Measurements from ENCODE around the gene TMEM80.
"Not testable (repeated sequence)": the region's sequence is repeated elsewhere in the genome, so short reads cannot be mapped to it uniquely, and the experiment has no call there.

TMEM80 gene

DNA sequence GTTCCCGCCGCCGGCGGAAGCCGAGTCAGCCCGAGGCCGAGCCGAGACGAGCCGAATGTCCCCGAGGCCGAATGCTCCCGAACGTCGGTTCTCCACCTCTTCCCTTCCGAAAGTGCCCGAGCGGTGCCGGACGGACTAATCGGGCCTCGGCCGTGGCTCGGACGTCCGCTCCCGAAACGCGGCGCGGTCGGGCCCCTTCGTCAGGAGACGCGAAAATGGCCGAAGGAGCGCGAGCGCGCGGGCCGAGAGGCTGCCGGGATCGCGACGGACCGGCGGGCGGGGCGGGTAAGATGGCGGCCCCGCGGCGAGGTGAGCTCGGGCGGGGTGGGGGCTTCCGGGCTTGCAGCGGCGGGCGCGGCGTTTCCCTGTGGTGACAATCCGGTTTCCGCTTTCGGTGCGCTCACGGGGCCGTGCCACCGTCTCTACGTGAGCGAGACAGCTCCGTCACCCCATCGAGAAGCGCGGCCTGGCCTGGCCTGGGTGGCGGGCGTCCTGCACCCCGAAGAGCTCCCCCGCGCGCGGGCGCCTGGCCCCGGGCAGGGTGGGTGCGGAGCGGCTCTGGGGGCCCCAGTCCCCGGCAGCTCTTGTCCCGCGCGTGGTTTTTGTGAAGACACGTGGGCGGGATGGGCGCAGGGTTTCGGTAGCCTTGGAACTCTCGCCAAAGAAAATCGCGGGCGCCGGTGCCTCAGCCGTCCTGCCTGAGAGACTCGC lies at the start of gene TMEM80:
Gene TMEM80, plus strand, starts transcription at position 279 of the 711 bp plus-strand sequence. Its CDS starts 12 bp downstream, at position 291.
- H3K27ac ChIP-seq: peak within 1 kb of the TSS; percentile 94 to 100 (median 100)
- peak within 1 kb of the TSS; percentile 66 to 98 (median 81) for H3K4me3 ChIP-seq

DNA sequence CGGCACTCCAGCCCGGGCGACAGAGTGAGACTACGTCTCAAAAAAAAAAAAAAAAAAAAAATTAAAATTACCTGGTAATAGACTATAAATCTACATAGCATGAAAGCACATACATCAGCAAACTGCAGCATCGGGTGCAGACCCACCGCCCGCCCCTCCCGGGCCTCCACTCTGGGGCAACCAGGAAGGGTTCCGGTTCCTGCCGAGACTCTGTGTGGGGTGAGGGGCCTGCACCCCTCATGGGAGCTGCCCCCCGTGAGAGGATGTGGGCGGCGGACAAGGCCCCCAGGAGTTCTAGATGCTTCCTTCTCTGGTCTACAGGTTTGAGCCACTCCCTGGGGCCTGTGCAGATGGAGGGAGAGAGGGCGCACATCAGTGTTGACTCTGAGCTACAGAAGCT lies 49.4 kb upstream of the TMEM80 start:
- no peak overlapping the region for H3K4me3 ChIP-seq
- H3K27ac ChIP-seq: no peak overlapping the region

DNA sequence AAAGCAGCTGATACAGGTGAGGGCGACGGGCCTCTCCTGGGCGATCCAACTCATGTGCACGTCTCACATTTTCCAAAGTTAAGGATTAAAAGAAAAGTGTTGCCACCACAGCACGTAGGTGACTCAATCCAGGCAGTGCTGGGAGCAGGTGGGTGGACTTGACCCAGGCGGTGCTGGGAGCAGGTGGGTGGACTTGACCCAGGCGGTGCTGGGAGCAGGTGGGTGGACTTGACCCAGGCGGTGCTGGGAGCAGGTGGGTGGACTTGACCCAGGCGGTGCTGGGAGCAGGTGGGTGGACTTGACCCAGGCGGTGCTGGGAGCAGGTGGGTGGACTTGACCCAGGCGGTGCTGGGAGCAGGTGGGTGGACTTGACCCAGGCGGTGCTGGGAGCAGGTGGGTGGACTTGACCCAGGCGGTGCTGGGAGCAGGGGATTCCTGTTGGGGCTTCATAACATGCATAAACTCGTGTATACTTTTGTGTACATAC lies 47.9 kb upstream of the TMEM80 start:
- not testable (repeated sequence) for H3K4me3 ChIP-seq, H3K27ac ChIP-seq

DNA sequence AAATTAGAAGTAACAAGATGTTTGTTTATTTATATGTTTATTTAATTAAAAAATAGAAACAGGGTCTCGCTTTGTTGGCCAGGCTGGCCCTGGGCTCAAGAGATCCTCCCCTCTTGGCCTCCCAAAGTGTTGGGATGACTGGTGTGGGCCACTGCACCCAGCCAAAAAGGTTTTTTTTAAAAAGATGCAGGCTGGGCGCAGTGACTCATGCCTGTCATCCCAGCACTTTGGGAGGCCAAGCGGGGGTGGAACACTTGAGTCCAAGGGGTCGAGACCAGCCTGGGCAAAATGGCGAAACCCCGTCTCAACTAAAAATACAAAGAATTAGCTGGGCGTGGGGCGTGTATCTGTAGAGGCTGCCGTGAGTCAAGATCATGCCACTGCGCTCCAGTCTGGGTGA lies 45.1 kb upstream of the TMEM80 start:
- Histone ChIP-seq H3K4me3 (no peak overlapping the region), H3K27ac (no peak overlapping the region)

DNA sequence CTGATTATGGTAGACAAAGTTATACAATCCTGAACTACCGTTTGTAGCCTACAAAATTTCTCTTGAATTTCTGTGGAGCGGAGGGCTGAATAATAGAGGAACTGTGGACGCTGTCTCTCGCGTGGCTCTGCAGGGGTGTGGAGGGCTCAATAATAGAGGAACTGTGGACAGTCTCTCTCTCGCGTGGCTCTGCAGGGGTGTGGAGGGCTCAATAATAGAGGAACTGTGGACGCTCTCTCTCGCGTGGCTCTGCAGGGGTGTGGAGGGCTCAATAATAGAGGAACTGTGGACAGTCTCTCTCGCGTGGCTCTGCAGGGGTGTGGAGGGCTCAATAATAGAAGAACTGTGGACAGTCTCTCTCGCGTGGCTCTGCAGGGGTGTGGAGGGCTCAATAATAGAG lies 42.5 kb upstream of the TMEM80 start:
- not testable (repeated sequence) for H3K27ac ChIP-seq, H3K4me3 ChIP-seq

DNA sequence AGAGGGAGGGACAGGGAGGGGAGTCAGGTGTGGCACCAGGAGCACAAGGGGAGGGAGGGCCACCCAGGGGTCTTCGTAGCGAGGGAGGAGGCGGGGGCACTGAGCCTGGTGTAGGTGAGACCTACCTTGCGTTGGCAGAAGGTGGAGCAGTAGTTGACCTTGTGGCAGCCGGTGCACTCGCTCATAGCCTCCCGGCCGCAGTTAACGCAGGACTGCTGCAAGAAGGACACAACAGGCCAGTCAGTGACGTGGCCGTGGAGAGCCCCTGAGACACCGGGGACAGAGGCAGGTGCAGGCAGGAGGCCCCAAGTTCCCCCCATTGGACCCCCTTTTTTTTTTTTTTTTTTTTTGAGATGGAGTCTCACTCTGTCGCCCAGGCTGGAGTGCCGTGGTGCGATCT lies 41.8 kb upstream of the TMEM80 start:
- Histone ChIP-seq H3K27ac (no peak overlapping the region), H3K4me3 (no peak overlapping the region)

DNA sequence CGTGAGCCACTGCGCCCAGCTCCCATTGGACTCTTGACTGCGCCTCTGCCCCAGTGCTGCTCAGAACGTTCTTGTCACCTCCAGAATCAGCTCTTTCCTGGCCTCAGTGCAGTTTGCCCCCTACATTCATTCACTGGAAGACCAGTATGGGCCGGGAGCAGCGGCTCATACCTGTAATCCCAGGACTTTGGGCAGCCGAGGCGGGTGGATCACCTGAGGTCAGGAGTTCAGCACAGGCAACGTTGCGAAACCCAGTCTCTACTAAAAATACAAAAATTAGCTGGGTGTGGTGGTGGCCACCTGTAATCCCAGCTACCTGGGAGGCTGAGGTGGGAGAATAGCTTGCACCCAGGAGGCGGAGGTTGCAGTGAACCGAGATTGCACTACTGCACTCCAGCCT lies 41.2 kb upstream of the TMEM80 start:
- not testable (repeated sequence) for H3K4me3 ChIP-seq

DNA sequence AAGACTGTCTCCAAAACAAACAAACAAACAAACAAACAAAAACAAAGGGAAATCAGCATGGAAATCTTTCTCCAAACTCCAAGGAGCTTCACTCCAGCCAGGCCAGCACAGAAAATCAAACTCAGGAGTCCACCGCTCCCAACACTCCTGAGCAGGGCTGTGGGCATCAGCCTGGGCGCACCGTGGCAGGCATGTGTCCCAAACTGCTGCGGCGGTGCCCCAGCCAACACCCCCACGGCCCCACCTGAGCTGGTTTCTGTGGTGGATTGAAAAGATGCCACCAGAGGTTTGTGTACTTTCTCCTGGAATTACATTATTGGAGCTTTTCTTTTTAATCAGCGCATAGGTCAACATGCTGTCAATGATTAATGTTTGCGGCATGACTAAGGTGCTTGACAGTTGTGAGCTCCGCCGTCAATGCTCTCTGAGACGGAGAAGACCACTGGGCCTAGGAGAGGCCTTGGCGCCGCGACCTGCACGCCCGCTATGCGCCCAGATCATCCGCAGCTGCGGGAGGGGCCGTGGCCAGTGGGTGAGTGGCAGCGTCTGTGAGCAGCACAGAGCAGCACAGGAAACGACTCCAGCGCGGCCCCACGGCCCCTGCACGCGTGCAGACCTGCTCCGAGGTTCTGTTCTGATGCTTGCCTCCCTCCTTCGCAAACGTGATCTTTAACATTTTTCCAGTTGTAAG lies 40.4 kb upstream of the TMEM80 start:
- no peak overlapping the region for H3K4me3 ChIP-seq
- H3K27ac ChIP-seq: no peak overlapping the region

More for the DNA sequence above, 41.2 kb upstream of the TMEM80 start:
- not testable (repeated sequence) for H3K27ac ChIP-seq

DNA sequence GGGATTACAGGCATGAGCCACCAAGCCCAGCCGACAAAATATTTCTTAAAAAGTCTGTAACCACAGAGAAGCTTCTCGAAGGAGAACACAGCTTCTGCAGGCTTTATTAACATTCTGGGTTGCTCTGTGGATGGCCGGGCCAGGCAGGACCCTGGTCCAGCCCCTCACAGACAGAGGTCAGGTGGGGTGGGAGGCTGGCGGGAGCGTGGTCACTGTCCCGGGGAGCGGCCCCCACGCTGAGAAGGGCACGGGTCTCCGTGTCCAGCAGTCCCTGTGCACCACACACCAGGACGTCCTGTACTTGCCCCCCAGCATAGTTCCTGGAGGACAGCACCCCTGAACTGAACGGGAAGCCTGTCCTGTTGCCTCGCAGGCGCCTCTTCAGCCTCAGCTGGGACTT lies 39.2 kb upstream of the TMEM80 start:
- H3K4me3 ChIP-seq: no peak overlapping the region
- H3K27ac ChIP-seq: no peak overlapping the region

DNA sequence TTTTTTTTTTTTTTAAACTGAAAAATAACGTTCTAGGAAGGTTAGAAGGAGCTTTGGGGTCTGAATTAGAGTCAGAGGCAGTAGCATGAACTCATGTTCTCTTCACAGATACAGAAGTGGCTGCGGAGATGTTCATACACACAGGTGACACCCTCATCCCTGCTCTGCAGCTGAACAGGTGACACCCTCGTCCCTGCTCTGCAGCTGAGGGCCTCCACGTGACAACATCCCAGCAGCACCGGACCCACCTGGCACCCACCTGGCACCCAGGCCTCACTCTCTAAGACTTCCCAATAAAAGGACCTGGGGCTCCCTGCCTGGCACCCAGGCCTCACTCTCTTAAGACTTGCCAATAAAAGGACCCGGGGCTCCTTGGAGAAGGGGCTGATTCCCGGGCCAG lies 38.8 kb upstream of the TMEM80 start:
- no peak overlapping the region for H3K27ac ChIP-seq
- no peak overlapping the region for H3K4me3 ChIP-seq

DNA sequence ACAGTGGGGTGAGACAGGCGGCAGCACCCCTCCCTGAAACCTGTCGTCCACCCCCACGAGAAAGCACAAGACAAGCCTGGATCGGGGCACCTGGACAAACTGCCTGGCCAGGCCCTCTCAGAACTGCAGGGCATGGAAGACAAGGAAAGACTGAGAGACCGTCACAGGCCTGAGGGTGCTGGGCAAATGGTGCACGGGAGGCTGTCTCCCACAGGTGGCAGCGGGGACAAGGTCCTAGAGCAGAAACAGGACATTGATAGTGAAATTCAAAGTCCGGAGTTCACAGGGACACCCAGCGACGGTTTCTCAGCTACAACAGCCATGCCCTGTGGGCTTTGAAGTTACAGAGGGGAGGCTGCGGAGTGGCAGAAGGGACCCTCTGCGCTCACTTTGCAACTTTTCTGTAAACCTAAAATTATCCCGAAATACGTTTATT lies 37.9 kb upstream of the TMEM80 start:
- Histone ChIP-seq H3K4me3 (no peak overlapping the region), H3K27ac (peak overlapping the region in 2 of 21 experiments; percentile 29)

DNA sequence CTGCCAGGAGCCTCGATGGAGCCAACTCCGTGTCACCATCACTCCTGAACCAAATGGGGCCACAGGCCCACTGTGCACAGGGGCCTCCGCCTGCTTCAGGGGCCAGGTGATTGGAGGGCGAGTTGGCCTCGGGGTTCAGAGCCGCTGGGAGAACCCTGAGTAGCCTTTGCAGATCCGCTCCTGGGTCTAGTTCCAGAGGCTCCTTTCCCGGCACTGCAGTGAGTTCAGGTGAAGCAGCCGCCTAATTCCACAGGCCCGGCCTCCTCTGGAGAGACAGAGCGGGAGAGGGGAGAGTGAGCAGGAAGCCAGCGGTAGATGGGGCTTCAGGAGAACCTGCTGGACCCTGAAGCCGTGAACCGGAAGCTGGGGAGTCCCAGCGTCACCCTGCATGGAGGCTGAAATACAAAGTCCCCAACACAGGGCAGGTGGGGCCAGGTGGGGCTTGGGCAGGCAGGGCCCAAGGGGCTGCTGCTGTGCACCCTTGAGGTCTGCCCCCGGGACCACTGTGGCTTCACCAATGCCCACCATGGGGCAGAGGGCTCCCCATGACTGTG lies 36.0 kb upstream of the TMEM80 start:
- H3K27ac ChIP-seq: no peak overlapping the region
- H3K4me3 ChIP-seq: no peak overlapping the region

DNA sequence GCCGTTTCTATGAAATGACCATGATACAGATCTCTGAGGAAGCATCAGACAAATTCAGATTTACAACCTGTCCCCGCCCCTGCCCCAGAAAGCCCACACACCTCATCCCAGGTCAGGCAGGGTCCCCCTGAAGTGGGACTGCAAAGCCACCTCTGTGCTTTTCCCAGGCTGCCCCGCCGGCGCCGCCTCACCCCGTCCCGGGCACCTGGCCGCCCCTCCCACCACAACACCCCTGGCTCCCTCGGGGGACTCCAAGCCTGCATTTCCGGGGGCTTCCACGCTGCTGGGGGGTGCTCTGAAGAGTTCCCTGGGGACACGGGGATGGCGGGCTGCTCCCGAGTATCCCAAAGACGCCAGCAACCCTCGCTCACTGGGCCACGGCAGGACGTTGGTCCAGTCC lies 35.3 kb upstream of the TMEM80 start:
- Histone ChIP-seq H3K27ac (no peak overlapping the region), H3K4me3 (no peak overlapping the region)

DNA sequence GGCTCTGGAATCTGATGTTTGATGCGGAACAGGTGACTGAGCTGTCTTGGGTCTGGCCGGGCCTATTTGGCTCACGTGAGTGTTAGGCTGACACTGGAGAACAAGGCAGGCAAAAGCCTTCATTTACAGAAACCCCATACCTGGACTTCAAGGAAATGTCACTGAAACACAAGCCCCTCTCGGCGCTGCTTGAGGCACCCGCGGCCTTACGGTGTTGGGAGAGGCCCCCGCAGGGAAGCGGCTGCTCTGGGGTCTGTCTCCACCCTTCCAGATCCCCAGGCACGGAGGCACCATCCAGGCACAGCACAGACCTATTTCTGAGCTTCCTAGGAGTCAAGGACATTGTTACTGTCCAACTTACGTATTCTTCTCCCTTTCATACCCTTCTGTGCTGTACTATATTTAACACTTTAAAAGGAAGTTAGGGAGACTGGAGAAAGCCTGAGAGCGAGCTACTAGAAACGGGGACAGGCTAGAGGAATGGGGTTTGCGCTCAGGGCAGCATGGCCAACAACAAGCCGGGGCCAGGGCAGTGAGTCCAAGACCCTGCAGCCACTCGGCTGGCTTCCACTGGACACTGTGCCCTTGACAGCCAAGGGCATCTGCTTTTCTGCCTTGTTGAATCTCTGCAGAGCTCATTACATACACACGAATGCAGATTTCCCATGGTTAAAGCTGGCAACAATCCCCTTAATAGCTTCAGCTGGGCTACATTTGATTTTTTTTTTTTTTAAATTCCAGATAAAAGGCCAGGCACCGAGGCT lies 34.8 kb upstream of the TMEM80 start:
- H3K27ac ChIP-seq: no peak overlapping the region
- no peak overlapping the region for H3K4me3 ChIP-seq

DNA sequence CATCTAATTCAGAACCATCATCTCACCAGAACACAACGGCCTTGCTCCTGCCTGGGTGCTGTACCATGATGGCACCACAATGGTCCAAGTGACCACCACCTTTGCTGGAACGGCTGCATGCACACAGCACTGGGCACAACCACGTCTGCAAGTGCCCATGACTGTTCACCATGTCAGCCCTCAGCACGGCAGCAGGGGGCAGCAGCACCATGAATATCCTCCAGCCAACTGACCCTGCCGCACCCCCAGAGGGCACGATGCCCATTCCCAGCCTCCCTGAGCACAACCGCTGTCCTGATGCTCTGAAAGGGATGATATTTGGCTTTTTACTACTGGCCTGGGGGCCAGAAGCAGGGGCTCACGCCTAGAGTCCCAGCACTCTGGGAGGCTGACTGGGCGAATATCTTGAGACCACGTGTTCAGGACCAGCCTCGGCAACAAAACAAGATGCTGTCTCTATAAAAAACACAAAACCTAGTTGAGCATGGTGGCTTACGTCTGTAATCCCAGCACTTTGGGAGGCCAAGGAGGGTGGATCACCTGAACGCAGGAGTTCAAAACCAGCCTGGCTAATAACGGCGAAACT lies 32.8 kb upstream of the TMEM80 start:
- no peak overlapping the region for H3K27ac ChIP-seq
- H3K4me3 ChIP-seq: no peak overlapping the region

DNA sequence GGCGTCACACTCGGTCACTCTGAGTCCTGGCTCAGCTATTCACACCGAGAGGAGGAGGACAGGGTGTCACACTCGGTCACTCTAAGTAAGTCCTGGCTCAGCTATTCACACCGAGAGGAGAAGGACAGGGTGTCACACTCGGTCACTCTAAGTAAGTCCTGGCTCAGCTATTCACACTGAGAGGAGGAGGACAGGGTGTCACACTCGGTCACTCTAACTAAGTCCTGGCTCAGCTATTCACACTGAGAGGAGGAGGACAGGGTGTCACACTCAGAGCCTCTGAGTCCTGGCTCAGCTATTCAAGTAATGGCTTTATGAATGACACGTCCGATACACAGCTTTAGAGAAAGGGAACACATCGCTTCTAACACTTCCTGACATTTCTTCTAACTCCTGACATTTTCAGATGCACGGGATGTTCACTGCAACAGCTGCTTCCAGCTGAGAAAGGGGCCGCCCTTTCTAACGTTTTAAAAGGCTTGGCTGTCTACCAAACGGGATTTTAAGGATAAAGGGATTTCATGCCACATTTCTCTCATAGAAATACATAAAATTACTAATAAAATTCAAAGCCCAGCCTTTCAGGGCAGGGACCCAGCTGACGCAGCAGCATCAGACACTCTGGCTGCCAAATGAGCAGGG lies 30.4 kb upstream of the TMEM80 start:
- Histone ChIP-seq H3K4me3 (no peak overlapping the region), H3K27ac (peak overlapping the region in 15 of 21 experiments; percentile 3 to 78 (median 32))

DNA sequence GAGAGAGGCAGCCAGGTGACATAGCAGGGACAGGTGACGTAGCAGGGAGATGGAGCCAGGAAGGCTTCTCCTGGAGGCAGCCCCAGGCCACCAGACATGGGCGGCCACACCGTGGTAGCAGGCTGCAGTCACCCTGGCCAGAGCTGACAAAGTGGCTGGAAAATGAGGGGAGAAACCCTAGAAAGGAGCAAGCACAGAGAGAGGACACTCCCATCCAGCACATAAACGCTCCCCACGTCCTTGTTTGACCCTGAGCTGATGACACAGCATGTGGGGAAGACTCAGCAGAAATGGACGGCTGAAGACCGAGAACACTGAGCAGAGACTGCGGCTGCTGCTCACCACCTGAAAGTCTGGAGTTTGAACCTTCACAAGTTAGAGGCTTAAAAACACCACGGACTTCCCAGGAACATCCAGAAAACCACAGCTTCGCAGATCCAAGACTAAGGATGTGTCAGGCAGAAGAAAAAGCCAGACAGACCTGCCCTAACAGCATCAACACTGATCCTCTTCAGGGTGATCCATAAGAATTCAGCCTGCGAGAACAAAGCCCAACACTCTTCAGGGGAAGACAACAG lies 29.8 kb upstream of the TMEM80 start:
- Histone ChIP-seq H3K27ac (peak overlapping the region in 16 of 21 experiments; percentile 9 to 63 (median 40)), H3K4me3 (no peak overlapping the region)

DNA sequence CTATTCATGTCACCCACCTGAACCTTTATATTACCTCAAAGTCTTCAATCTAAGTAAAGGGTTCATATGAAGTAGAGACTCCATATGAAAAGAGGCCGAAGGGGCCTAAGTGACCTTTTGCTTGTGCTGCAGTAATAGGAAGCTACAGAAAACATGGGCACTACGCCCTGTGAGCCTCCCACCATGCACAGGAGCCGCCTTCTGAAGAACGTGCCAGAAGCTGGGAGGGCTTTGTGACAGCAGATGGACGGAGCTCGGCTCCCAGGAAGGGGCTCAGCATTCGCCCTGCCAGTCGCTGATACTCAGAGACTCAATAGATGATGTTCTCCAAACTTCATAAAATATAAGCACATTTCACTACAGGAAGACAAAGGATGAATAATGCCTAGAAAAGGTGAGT lies 21.8 kb upstream of the TMEM80 start:
- no peak overlapping the region for H3K27ac ChIP-seq
- no peak overlapping the region for H3K4me3 ChIP-seq

DNA sequence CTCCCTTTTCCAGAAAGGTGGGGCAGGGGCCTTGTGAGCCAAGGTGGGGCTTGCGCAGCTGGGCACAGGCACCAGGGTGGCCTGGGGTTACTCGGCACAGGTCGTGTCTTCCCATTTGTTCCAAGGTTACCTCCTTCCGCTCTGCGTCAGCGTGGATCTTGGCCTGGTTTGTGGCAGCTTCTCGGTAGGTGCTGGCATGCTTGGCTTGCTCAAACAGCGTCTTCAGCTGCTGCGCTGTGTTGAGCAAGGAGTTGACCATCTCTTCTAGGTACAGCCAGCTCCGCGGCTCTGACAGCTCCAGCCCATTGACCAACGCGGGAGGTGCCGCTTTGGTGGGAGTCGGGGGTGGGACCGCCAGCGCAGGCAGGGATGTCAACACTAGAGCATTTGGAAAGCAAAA lies 21.2 kb upstream of the TMEM80 start:
- no peak overlapping the region for H3K27ac ChIP-seq
- no peak overlapping the region for H3K4me3 ChIP-seq

Data from skin epidermis (tissue), 12 donors.